A549 (cell line): ENCODE results near the gene CIT. TPM values are rescaled to one million over a fixed set of nuclear protein-coding genes. Genes with fewer than 3 reads are reported as not detected.

Experiments used
- ATAC-seq, 2 experiments: fragments of 200-7000 bp in 1 of 2; fragments of >200 bp in 1 of 2; cut with Nextera tagmentation in 1 of 2; cut with Tn5 transposase in 1 of 2; 3 replicates each; pipeline versions ENCODE4 v1.8.0 to v1.9.1; 2018 to 2020; ENCODE audit warnings: mild to moderate bottlenecking in 1 of 2, moderate library complexity in 1 of 2
- CTCF ChIA-PET: fragments of 300-600 bp; sonication (Branson Sonifier 250); formaldehyde crosslinking; extraction: SDS; loops from one replicate; lab custom pipeline; 2021; ENCODE audit warnings: antibody characterized with exemption, inconsistent platforms; lab: Yijun Ruan, JAX
- POLR2A ChIA-PET: fragments of 350-600 bp; formaldehyde crosslinking; extraction: SDS; loops from one replicate; lab custom pipeline; 2021; ENCODE audit warnings: antibody characterized with exemption, inconsistent platforms; lab: Yijun Ruan, JAX
- DNase-seq, 2 experiments: peaks; one replicate each; pipeline versions ENCODE4 v3.0.0 to v3.0.0-alpha.2; 2011 to 2016; ENCODE audit warnings: low read depth in 1 of 2, low spot score in 1 of 2
- FAIRE-seq: peaks from 2 replicates; lab custom pipeline; 2011; peaks lifted over from hg19 to GRCh38; lab: Jason Lieb, UNC
- H3K27ac ChIP-seq, 2 experiments: fragments of >200 bp; sonication (Bioruptor Twin); formaldehyde crosslinking; 3 replicates each; pipeline ENCODE4 v1.5.1; 2016 to 2017
- H3K4me1 ChIP-seq: fragments of >200 bp; sonication (Bioruptor Twin); formaldehyde crosslinking; 3 replicates; pipeline ENCODE4 v1.6.1; 2016
- H3K4me2 ChIP-seq: fragments of >200 bp; sonication (Bioruptor Twin); formaldehyde crosslinking; 3 replicates; pipeline ENCODE4 v1.6.1; 2016
- H3K4me3 ChIP-seq: fragments of >200 bp; sonication (Bioruptor Twin); formaldehyde crosslinking; 3 replicates; pipeline ENCODE4 v1.5.1; 2016
- H3K9me3 ChIP-seq: fragments of >200 bp; sonication (Bioruptor Twin); formaldehyde crosslinking; 3 replicates; pipeline ENCODE4 v1.6.1; 2016
- ATOH8 ChIP-seq: fragments of 250-450 bp; sonication (Bioruptor Pico); IDR thresholded peaks from 2 replicates; pipeline ENCODE4 v1.5.0; 2020; ENCODE audit warnings: low read depth, mild to moderate bottlenecking, moderate library complexity
- CBX8 ChIP-seq: fragments of 200-600 bp; sonication (generic); IDR thresholded peaks from 2 replicates; pipeline ENCODE4 v1.6.1; 2016
- CEBPB ChIP-seq, 2 experiments: fragments of >200 bp in 1 of 2; sonication (Bioruptor Twin) in 1 of 2; formaldehyde crosslinking in 1 of 2; IDR thresholded peaks; 2 replicates each; pipeline ENCODE4 v1.6.1; 2012 to 2016
- CHD2 ChIP-seq: fragments of 150-350 bp; IDR thresholded peaks from 2 replicates; pipeline ENCODE4 v1.6.1; 2014; ENCODE audit warnings: low read length; ENCODE audit not compliant: partially characterized antibody
- CTCF ChIP-seq: fragments of >200 bp; sonication (Bioruptor Twin); formaldehyde crosslinking; IDR thresholded peaks from 3 replicates; pipeline ENCODE4 v1.5.1; 2016
- E2F6 ChIP-seq: IDR thresholded peaks from 2 replicates; pipeline ENCODE4 v1.6.1; 2012; ENCODE audit warnings: low read depth, borderline replicate concordance
- EP300 ChIP-seq, 2 experiments: fragments of >200 bp; sonication (Bioruptor Twin); formaldehyde crosslinking; IDR thresholded peaks; 2 replicates in 1 of 2; 3 replicates in 1 of 2; pipeline ENCODE4 v1.6.1; 2016 to 2017
- ESRRA ChIP-seq: fragments of 150-350 bp; IDR thresholded peaks from 2 replicates; pipeline ENCODE4 v1.6.1; 2014; ENCODE audit warnings: mild to moderate bottlenecking, low read length, borderline replicate concordance
- FOSB ChIP-seq: fragments of 250-450 bp; sonication (Bioruptor Pico); IDR thresholded peaks from 2 replicates; pipeline ENCODE4 v1.5.0; 2020; ENCODE audit warnings: mild to moderate bottlenecking, moderate library complexity
- FOSL2 ChIP-seq, 2 experiments: fragments of 450-650 bp in 1 of 2; fragments of >200 bp in 1 of 2; sonication (Bioruptor Twin) in 1 of 2; formaldehyde crosslinking; IDR thresholded peaks; 2 replicates each; pipeline versions ENCODE4 v1.5.0 to v1.6.1; 2016 to 2020; ENCODE audit warnings: mild to moderate bottlenecking in 1 of 2, moderate library complexity in 1 of 2
- HMGXB4 ChIP-seq: fragments of 250-450 bp; sonication (Bioruptor Pico); IDR thresholded peaks from 2 replicates; pipeline ENCODE4 v1.5.0; 2021; ENCODE audit warnings: mild to moderate bottlenecking, moderate library complexity, borderline replicate concordance
- KDM5A ChIP-seq: fragments of 200-600 bp; sonication (generic); IDR thresholded peaks from 2 replicates; pipeline ENCODE4 v1.6.1; 2016; ENCODE audit warnings: antibody characterized with exemption, mild to moderate bottlenecking
- MYC ChIP-seq: IDR thresholded peaks from 2 replicates; pipeline ENCODE4 v1.6.1; 2012; ENCODE audit warnings: mild to moderate bottlenecking, inconsistent platforms, low read length, improper control_type of control experiment, borderline replicate concordance
- NFE2L2 ChIP-seq: fragments of 150-350 bp; conservative IDR thresholded peaks from 2 replicates; pipeline ENCODE4 v1.6.1; 2014; ENCODE audit warnings: low read length
- PHF8 ChIP-seq: fragments of 200-600 bp; sonication (generic); IDR thresholded peaks from 2 replicates; pipeline ENCODE4 v1.6.1; 2016; ENCODE audit warnings: low read depth, mild to moderate bottlenecking, antibody characterized with exemption, moderate library complexity, borderline replicate concordance
- POLR2A ChIP-seq: IDR thresholded peaks from 2 replicates; pipeline ENCODE4 v1.6.1; 2012; ENCODE audit warnings: mild to moderate bottlenecking, low read length
- RNF2 ChIP-seq: fragments of 200-600 bp; sonication (generic); IDR thresholded peaks from 2 replicates; pipeline ENCODE4 v1.6.1; 2016; ENCODE audit warnings: low read depth, mild to moderate bottlenecking, antibody characterized with exemption, moderate library complexity, borderline replicate concordance
- SREBF2 ChIP-seq: fragments of 450-650 bp; IDR thresholded peaks from 2 replicates; pipeline ENCODE4 v1.6.1; 2014; ENCODE audit warnings: mild to moderate bottlenecking, moderate library complexity
- ZFP36 ChIP-seq: fragments of 450-650 bp; IDR thresholded peaks from 2 replicates; pipeline ENCODE4 v1.6.1; 2014; ENCODE audit warnings: borderline replicate concordance; ENCODE audit not compliant: partially characterized antibody
- ZNF302 ChIP-seq: fragments of 250-450 bp; sonication (Bioruptor Pico); IDR thresholded peaks from 2 replicates; pipeline ENCODE4 v1.9.0; 2021; ENCODE audit warnings: inconsistent platforms, mild to moderate bottlenecking, moderate library complexity
- WGBS: methylation state at CpG from one replicate; pipeline ENCODE4 v1.1.6; 2017; ENCODE audit errors: missing lambda C conversion rate; 5-methylcytosine and 5-hydroxymethylcytosine counted together
- polyA plus RNA-seq, 4 experiments: library from polyadenylated mRNA; depleted of rRNA in 3 of 4; stranded (reverse); fragments of >200 nt; fragmentation: RNase III in 1 of 4; extraction: RNeasy Plus Mini Kit Qiagen cat#74134 plus additional on column Dnase treatment in 1 of 4; gene quantifications; 2 replicates in 3 of 4; 3 replicates in 1 of 4; pipeline ENCODE4 v1.2.3, GENCODE V29; 2011 to 2017
- TF ChIP-seq, protein P1 (sequence below): fragments of 150-350 bp; IDR thresholded peaks from 2 replicates; pipeline ENCODE4 v1.6.1; 2014; ENCODE audit warnings: low read depth, mild to moderate bottlenecking, low read length

The CIT gene
- polyA plus RNA-seq, 2 of the 4 experiments (the other 2 are of a cell fraction) = 12.5 to 25.4 TPM

- Histone ChIP-seq H3K4me3 (no peak overlapping the region), H3K27ac (no peak overlapping the region), H3K4me2 (no peak overlapping the region), H3K4me1 (no peaks in the 10 kb centered on the region), H3K9me3 (no peaks in the 10 kb centered on the region)
- POLR2A ChIA-PET = no interaction called here
- no peak for TF ChIP-seq PHF8
- TF ChIP-seq FOSB = no peak
- TF ChIP-seq CBX8 = no peak
- no peak for TF ChIP-seq POLR2A
- no peak for TF ChIP-seq HMGXB4 (CRISPR knock-in tag)
- TF ChIP-seq E2F6 = no peak
- TF ChIP-seq ATOH8 (CRISPR knock-in tag) = no peak
- TF ChIP-seq ZNF302 = no peak
- TF ChIP-seq FOSL2 (IDR thresholded peaks at IDR 0.05) = no peak
- TF ChIP-seq FOSL2 (CRISPR knock-in tag; IDR thresholded peaks at IDR 0.05) = no peak
- no peak for TF ChIP-seq SREBF2
- TF ChIP-seq EP300 (IDR thresholded peaks at IDR 0.05) = no peak
- TF ChIP-seq CHD2 = no peak
- no peak for TF ChIP-seq ESRRA
- no peak for TF ChIP-seq CTCF
- no peak for TF ChIP-seq NFE2L2
- no peak for TF ChIP-seq KDM5A
- 96% methylated on average over 5 of the region's 5 CpGs for WGBS
- DNase-seq (no peak), FAIRE-seq (no peak), ATAC-seq (no peak)
- CTCF ChIA-PET = no interaction called here
These were observed 57.8 kb downstream of the CIT start for GRCh38 chr12:119819322-119819721.

GRCh38 chr12:119817546-119818343 is 59.4 kb downstream of the CIT start:
- ChIA-PET CTCF (interaction anchor here (1.3 kb wide), 1 partner anchor 9 kb away, joined by 3 read pairs; no protein-coding TSS in a partner anchor), POLR2A (no interaction called here)
- Histone ChIP-seq H3K9me3 (no peaks in the 10 kb centered on the region), H3K4me1 (no peaks in the 10 kb centered on the region), H3K4me2 (no peak overlapping the region), H3K4me3 (no peak overlapping the region), H3K27ac (no peak overlapping the region)
- ATAC-seq (no peak), DNase-seq (no peak), FAIRE-seq (no peak)
- TF ChIP-seq HMGXB4 (CRISPR knock-in tag) (no peak), RNF2 (no peak), CEBPB (IDR thresholded peaks at IDR 0.05) (no peak), ZFP36 (no peak), MYC (no peak), KDM5A (no peak)
- TF ChIP-seq, protein P1, sequence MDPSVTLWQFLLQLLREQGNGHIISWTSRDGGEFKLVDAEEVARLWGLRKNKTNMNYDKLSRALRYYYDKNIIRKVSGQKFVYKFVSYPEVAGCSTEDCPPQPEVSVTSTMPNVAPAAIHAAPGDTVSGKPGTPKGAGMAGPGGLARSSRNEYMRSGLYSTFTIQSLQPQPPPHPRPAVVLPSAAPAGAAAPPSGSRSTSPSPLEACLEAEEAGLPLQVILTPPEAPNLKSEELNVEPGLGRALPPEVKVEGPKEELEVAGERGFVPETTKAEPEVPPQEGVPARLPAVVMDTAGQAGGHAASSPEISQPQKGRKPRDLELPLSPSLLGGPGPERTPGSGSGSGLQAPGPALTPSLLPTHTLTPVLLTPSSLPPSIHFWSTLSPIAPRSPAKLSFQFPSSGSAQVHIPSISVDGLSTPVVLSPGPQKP = no peak
- 92% methylated on average over 2 of the region's 2 CpGs for WGBS
